NCI-H2196 treated with DMSO at 0.1 percent for 48 hours (cell line): ENCODE data around the gene MYO3B.

Source experiments
- DNase-seq: peaks from one replicate; lab custom pipeline; 2025; ENCODE audit not compliant: unreplicated experiment; lab: John Stamatoyannopoulos, UW

MYO3B gene

GRCh38 chr2:170675701-170676100, 497.8 kb downstream of the MYO3B start:
- DNase-seq = no peak

- DNase-seq = no peak
Measured at GRCh38 chr2:170679607-170680079, 501.7 kb downstream of the MYO3B start.

- DNase-seq = no peak
Measured at GRCh38 chr2:170680172-170680941, 502.4 kb downstream of the MYO3B start.

GRCh38 chr2:170681311-170681710, 503.4 kb downstream of the MYO3B start:
- DNase-seq = no peak

- DNase-seq = no peak
Measured at GRCh38 chr2:170685591-170685990, 507.6 kb downstream of the MYO3B start.

- DNase-seq = no peak
Measured at GRCh38 chr2:170689481-170689880, 511.5 kb downstream of the MYO3B start.

GRCh38 chr2:170690640-170691039, 512.7 kb downstream of the MYO3B start:
- DNase-seq = no peak

- DNase-seq = no peak
Measured at GRCh38 chr2:170694316-170694715, 516.4 kb downstream of the MYO3B start.

GRCh38 chr2:170695521-170696410, 517.8 kb downstream of the MYO3B start:
- DNase-seq = no peak

- DNase-seq = no peak
Measured at GRCh38 chr2:170696948-170697347, 519.0 kb downstream of the MYO3B start.

GRCh38 chr2:170701011-170701410, 523.1 kb downstream of the MYO3B start:
- no peak for DNase-seq

- no peak for DNase-seq
Measured at GRCh38 chr2:170703776-170704476, 526.0 kb downstream of the MYO3B start.
